Gastroesophageal sphincter (tissue), 4 donors: ENCODE measurements around the gene EMILIN2. TPM values are rescaled to one million over a fixed set of nuclear protein-coding genes. Genes with fewer than 3 reads are reported as not detected.
A peak's percentile ranks its signal among the peaks of the same experiment; 100 is the strongest.
"Not testable (repeated sequence)": the region's sequence is repeated elsewhere in the genome, so short reads cannot be mapped to it uniquely, and the experiment has no call there.

Experiments
- ATAC-seq: fragments of 150-250 bp; one replicate; pipeline ENCODE4 v1.9.1; 2016; ENCODE audit warnings: mild to moderate bottlenecking, moderate library complexity
- H3K27ac ChIP-seq, 4 donors: fragments of 200-600 bp; sonication (generic) in 3 of 4; 1 replicate in 3 of 4; 2 replicates in 1 of 4; pipeline ENCODE4 v1.5.1; 2016 to 2019
- H3K27me3 ChIP-seq: fragments of 200-600 bp; sonication (generic); one replicate; pipeline ENCODE4 v1.5.1; 2019
- H3K36me3 ChIP-seq, 2 donors: fragments of 200-600 bp; sonication (generic); one replicate each; pipeline ENCODE4 v1.5.1; 2019; ENCODE audit warnings: control low read depth in 1 of 2
- H3K4me1 ChIP-seq, 3 donors: fragments of 200-600 bp; sonication (generic); 1 replicate in 2 of 3; 2 replicates in 1 of 3; pipeline ENCODE4 v1.5.1; 2016 to 2019; ENCODE audit warnings: control low read depth in 2 of 3
- H3K4me3 ChIP-seq, 2 donors: fragments of 200-600 bp; sonication (generic); one replicate each; pipeline ENCODE4 v1.5.1; 2019; ENCODE audit warnings: mild to moderate bottlenecking in 1 of 2, moderate library complexity in 1 of 2
- H3K9me3 ChIP-seq, 3 donors: fragments of 200-600 bp; sonication (generic); one replicate each; pipeline ENCODE4 v1.5.1; 2017 to 2019; ENCODE audit warnings: control low read depth in 2 of 3
- CTCF ChIP-seq, 4 experiments: fragments of 200-600 bp in 2 of 4; fragments of 450-650 bp in 2 of 4; sonication (generic) in 1 of 4; IDR thresholded peaks; one replicate each; pipeline ENCODE4 v1.5.1; 2017 to 2019; ENCODE audit warnings: antibody characterized with exemption in 4 of 4, mild to moderate bottlenecking in 2 of 4, moderate library complexity in 2 of 4
- EP300 ChIP-seq: sonication (generic); formaldehyde crosslinking; IDR thresholded peaks from one replicate; pipeline ENCODE4 v1.6.1; 2017; ENCODE audit warnings: antibody characterized with exemption, mild to moderate bottlenecking
- POLR2A ChIP-seq, 2 donors: fragments of 450-650 bp; IDR thresholded peaks; one replicate each; pipeline ENCODE4 v1.6.1; 2017; ENCODE audit warnings: antibody characterized with exemption in 2 of 2, mild to moderate bottlenecking in 2 of 2, moderate library complexity in 1 of 2
- POLR2AphosphoS5 ChIP-seq: sonication (generic); formaldehyde crosslinking; IDR thresholded peaks from one replicate; pipeline ENCODE4 v1.6.1; 2017; ENCODE audit warnings: antibody characterized with exemption
- WGBS, 2 donors: methylation state at CpG; one replicate each; pipeline ENCODE4 v1.1.5; 2018; ENCODE audit warnings: low coverage in 1 of 2; 5-methylcytosine and 5-hydroxymethylcytosine counted together
- total RNA-seq, 4 donors: library from RNA; depleted of rRNA; stranded (reverse); fragments of >200 nt; gene quantifications; one replicate each; pipeline ENCODE4 v1.1.0, GENCODE V29; 2016

The EMILIN2 gene
- total RNA-seq, 4 donors from 2014 or later: 11.2 to 20.9 (median 17.0) TPM

- Histone ChIP-seq H3K36me3 (no peaks in the 10 kb centered on the region), H3K27me3 (peaks cover 37% of the 10 kb centered on the region), H3K9me3 (no peaks in the 10 kb centered on the region), H3K4me3 (no peak overlapping the region), H3K4me1 (peaks cover 0 to 37% (median 10%) of the 10 kb centered on the region in 3 donors), H3K27ac (no peak overlapping the region)
- 92 to 95% methylated on average over 6 to 7 of the region's 8 CpGs for WGBS, 2 donors
- no peak for ATAC-seq
- TF ChIP-seq POLR2AphosphoS5 (no peak), CTCF (IDR thresholded peaks at IDR 0.05) (no peak), EP300 (no peak), POLR2A (IDR thresholded peaks at IDR 0.05) (no peak)
Observed at GRCh38 chr18:2851771-2852170, 5.0 kb downstream of the EMILIN2 start.

- not testable (repeated sequence) for H3K27ac ChIP-seq, ATAC-seq, H3K9me3 ChIP-seq, H3K4me3 ChIP-seq, H3K36me3 ChIP-seq
- WGBS, 2 donors: 86 to 92% methylated on average over 9 to 12 of the region's 12 CpGs
- H3K27me3 ChIP-seq: peaks cover 30% of the 10 kb centered on the region
- peaks cover 0 to 35% (median 7%) of the 10 kb centered on the region in 3 donors for H3K4me1 ChIP-seq
Observed at GRCh38 chr18:2852460-2852859, 5.7 kb downstream of the EMILIN2 start.

GRCh38 chr18:2853173-2853925 is 6.5 kb downstream of the EMILIN2 start:
- Histone ChIP-seq H3K4me3 (no peak overlapping the region), H3K4me1 (peaks cover 0 to 27% (median 3%) of the 10 kb centered on the region in 3 donors), H3K36me3 (no peaks in the 10 kb centered on the region), H3K9me3 (no peaks in the 10 kb centered on the region), H3K27ac (peak overlapping the region in 2 of 4 donors; percentile 41 to 54), H3K27me3 (peaks cover 21% of the 10 kb centered on the region)
- WGBS, 2 donors: 96 to 100% methylated on average over 2 to 12 of the region's 18 CpGs
- TF ChIP-seq POLR2A (IDR thresholded peaks at IDR 0.05): no peak
- TF ChIP-seq POLR2AphosphoS5: no peak
- TF ChIP-seq EP300: no peak
- no peak for TF ChIP-seq CTCF (IDR thresholded peaks at IDR 0.05)
- no peak for ATAC-seq

GRCh38 chr18:2853926-2854664 is 7.3 kb downstream of the EMILIN2 start:
- TF ChIP-seq EP300 (no peak), POLR2A (IDR thresholded peaks at IDR 0.05) (no peak), CTCF (IDR thresholded peaks at IDR 0.05) (no peak), POLR2AphosphoS5 (no peak)
- Histone ChIP-seq H3K4me3 (no peak overlapping the region), H3K27ac (peak overlapping the region in 3 of 4 donors; percentile 32 to 54 (median 41))

GRCh38 chr18:2854875-2855274 is 8.1 kb downstream of the EMILIN2 start:
- Histone ChIP-seq H3K36me3 (no peaks in the 10 kb centered on the region), H3K4me3 (no peak overlapping the region), H3K27ac (peak overlapping the region in 3 of 4 donors; percentile 32 to 54 (median 41)), H3K4me1 (peaks cover 0 to 27% (median 3%) of the 10 kb centered on the region in 3 donors), H3K27me3 (peaks cover 6% of the 10 kb centered on the region), H3K9me3 (peaks cover 0 to 4% (median 0%) of the 10 kb centered on the region in 3 donors)
- peak; percentile 35 for ATAC-seq
- WGBS, 2 donors: 33 to 40% methylated on average over 3 to 6 of the region's 6 CpGs
- no peak for TF ChIP-seq CTCF (IDR thresholded peaks at IDR 0.05)
- TF ChIP-seq POLR2A (IDR thresholded peaks at IDR 0.05): no peak
- no peak for TF ChIP-seq POLR2AphosphoS5
- TF ChIP-seq EP300: no peak

More at GRCh38 chr18:2853926-2854664, 7.3 kb downstream of the EMILIN2 start:
- H3K27me3 ChIP-seq: peaks cover 13% of the 10 kb centered on the region
- H3K4me1 ChIP-seq: peaks cover 0 to 27% (median 3%) of the 10 kb centered on the region in 3 donors
- no peak for ATAC-seq
- no peaks in the 10 kb centered on the region for H3K36me3 ChIP-seq
- H3K9me3 ChIP-seq: no peaks in the 10 kb centered on the region
- WGBS, 2 donors: 64 to 84% methylated on average over 3 to 4 of the region's 7 CpGs
